ENCODE data around the gene ADH6.
"Not testable (repeated sequence)": the region's sequence is repeated elsewhere in the genome, so short reads cannot be mapped to it uniquely, and the experiment has no call there.

The ADH6 gene

DNA sequence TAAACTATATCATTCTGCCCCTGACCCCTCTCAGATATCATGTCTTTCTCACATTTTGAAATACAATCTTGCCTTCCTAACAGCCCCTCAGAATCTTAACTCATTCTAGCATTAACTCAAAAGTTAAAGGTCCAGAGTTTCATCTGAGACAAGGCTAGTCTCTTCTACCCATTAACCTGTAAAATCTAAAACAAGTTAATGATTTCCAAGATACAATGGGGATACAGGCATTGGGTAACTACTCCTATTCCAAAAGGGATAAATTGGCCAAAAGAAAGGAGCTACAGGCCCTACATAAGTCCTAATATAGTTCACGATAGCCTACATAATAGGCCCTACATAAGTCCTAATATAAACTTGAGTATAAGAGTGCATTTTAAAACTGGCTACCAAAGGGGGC is 18.9 kb downstream of the ADH6 start:
- no peak for DNase-seq (ENCODE audit: low spot score)

DNA sequence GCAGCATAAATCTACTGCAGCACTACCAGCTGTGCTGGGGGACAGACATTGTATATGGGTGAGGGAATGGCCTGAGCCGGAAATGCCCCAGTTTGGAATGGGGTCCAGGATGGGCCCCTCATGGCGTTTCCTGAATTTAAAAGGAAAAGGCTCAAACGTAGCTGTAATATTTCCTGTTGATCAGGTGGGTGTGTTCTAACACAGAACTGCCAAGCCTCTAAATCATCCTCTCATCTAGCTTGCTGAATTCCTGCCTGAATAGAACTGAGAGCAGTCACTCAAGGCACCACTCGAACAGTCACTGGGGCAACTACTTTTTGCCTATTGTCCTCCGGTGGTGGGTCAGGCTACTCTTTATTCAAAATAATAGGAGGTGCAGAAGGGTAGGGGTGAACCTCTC is 28.7 kb downstream of the ADH6 start:
- DNase-seq (ENCODE audit: low spot score) = no peak

DNA sequence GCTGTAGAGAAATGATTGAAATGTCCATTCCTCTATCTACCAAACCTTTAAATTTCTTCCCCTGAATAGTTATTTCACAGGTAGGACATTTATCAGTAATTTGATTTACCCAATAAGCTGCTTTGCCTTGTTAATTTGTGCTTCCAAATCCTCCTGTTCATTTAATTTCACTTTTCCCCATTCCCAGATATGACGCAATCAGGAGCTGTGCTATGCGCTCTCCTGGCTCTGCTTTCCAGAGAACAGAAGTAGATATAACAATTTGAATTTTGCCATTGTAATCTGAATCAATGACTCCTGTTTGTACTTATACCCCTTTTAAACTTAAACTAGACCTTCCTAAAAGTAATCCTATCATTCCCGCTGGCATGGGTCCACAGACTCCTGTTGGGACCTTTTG is 29.1 kb downstream of the ADH6 start:
- not testable (repeated sequence) for DNase-seq (ENCODE audit: low spot score)

DNA sequence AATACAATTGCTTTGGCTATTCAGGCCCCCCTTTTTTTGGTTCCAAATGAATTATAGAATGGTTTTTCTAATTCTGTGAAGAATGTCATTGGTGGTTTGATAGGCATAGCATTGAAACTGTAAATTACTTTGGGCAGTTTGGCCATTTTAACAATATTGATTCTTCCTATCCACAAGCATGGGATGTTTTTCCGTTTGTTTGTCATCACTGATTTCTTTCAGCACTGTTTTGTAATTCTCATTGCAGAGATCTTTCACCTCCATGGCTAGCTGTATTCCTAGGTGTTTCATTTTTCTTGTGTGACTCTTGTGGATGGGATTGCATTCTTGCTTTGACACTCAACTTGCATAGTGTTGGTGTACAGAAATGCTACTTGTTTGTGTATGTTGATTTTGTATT is 33.0 kb downstream of the ADH6 start:
- DNase-seq (ENCODE audit: low spot score) = no peak

DNA sequence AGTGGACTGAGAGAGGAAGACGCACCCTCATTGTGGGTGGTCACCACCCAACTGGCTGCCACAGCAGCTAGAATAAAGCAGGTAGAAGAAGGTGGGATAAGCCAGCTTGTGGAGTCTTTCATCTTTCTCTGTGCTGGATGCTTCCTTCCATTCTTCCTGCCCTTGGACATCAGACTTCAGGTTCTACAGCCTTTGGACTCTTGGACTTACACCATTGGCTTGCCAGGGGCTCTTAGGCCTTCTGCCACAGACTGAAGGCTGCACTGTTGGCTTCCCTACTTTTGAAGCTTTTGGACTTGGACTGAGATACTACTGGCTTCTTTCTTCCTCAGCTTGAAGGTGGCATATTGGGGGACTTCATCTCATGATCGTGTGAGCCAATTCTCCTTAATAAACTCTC is 33.5 kb downstream of the ADH6 start:
- no peak for DNase-seq (ENCODE audit: low spot score)

DNA sequence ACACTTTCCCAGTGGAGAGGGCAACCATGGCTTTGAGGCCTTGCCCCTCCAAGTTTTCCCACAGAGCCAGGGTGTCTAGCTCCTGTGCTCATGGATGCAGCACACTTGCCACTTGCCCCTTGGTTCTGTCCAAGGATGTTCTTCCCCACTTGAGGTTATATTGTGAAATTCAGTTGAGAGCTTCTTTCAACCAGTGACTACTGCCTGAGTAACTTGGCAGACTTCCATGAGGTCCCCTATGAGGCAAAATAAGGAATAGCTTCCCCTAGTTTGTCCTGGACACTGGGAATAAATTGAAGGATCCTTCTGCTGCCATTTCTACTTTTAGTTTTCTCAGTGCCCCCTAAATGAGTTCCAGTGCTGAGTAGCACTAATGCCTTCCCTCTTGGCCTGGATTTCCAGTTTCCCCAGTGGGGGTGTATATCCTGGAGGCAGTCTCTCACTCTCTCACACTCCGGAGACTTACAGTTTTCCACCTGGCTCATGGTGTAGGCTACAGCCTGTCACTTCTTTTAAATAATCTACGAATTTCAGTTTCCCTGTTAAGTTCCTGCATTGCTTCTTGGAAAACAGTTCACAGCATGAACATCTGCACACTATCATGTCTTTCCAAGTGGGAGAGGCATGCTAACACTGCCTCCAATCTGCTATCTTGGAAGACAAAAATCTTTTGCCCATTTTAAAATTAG is 38.5 kb downstream of the ADH6 start:
- DNase-seq (ENCODE audit: low spot score) = no peak

DNA sequence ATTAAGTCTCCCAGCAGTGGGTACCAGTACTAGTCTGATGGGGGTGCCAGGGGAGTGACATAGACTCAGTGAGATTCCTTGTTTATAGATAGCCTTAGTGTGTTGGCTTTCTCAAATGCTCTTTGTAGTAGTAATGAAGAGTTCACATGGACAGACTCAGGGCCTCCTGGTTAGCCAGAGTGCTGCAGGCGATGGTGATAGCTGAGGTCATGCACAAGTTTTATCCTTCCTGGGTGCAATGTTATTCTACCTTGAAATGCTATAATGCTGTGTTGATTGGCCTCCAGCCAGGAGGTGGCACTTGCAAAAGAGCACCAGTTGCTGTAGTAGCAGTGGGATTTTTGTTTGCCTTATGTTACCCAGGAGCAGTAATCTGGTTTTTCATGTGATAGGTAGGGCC is 39.4 kb downstream of the ADH6 start:
- DNase-seq (ENCODE audit: low spot score) = no peak

DNA sequence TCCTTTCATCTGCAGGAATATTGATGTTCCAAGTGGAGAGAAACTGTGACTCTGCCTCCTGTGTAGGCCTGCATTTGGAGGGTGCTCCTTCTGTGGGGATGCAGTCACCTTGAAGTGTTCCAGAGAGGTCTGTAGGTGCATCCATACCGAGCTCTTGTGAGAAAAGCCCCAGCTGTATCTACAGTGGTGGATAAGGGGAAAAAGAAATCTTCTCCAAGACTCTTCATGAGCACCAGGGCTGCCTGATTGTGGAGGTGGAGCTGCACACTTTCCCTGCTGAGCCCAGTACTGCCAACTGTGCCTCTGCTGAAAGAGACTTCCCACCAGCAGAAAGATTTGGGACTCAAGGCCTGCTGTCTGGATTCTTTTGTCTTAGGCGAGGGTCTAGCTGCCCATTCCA is 39.9 kb downstream of the ADH6 start:
- no peak for DNase-seq (ENCODE audit: low spot score)

DNA sequence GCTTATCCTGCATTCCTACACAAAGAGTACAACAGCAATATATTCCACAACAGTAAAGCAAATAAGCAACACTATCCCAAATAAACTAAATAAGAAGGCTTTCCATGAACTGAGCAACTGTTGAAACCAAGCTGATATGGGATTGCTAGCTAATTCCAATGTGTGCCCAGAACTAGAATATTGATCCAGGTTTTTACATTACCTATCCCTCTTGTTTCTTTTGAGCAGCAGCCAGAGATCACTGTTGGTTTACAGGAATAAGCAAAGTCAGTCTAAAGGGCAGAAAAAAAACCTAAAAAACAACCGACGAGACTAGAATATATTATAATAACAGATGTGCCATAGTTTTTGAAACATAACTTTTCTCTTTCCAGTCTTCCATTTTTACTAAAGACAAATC is 52.5 kb downstream of the ADH6 start:
- DNase-seq (ENCODE audit: low spot score) = no peak

DNA sequence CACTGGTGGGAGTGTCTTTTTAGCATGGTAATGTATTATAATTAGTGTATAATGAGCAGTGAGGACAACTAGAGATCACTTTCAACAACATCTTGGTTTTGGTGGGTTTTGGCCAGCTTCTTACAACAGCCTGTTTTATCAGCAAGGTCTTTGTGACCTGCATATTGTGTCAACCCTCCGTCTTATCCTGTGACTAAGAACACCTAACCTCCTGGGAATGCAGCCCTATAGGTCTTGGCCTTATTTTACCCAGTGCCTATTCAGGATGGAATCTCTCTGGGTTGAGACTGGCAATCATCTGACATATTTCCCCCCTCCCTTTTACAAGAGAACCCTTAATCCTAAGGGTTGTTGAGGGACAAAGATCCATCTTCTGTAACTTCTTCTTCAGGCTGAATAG is 53.1 kb downstream of the ADH6 start:
- no peak for DNase-seq (ENCODE audit: low spot score)

DNA sequence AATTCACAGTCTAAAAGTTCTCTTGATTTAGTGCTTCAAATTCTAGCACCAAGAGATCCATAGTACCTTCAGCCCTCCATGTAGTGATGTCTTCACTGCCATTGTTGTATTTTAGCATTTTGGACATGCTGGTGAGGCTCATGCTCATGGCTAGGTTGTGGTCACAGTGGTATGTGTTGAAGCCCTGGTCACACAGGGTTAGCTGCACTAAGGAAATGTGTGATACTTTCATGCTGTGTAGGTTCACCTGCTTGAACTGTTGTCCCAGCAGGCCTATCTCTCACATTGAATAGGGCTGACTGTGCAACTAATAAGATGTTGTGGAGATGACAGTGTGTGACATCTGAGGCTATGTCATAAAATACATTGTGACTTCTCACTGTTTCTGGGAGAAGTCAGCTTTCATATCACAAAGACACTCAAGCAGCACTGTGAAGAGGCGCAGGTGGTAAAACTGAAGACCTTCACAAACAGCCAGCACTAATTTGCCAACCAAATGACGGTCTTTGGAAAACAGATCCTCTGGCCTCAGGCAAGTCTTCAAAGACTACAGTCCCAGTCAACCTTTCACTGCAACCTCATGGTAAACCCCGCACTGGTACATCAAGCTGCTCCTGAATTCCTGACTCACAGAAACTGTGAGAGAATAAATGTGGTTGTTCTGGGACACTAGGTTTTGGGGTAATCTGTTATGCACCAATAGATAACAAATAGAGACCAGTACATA is 57.5 kb downstream of the ADH6 start:
- no peak for DNase-seq (ENCODE audit: low spot score)

DNA sequence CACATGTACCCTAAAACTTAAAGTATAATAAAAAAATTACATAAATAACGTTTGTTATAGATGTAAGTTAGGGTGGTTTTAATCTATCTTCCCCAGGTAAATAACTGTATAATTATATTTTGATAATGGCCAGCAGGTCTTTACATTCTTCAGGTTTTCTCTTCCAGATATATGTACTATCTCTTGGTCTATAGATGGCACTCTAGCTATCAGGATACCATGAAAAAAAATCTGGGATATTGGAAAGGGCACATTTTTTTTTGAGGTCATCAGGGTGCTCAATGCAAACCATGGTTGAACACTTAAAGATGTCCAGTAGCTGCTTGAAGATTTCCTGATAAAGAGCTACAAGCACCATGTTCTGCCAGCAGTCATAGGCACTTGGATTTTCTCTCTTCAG is 59.3 kb downstream of the ADH6 start:
- no peak for DNase-seq (ENCODE audit: low spot score)

DNA sequence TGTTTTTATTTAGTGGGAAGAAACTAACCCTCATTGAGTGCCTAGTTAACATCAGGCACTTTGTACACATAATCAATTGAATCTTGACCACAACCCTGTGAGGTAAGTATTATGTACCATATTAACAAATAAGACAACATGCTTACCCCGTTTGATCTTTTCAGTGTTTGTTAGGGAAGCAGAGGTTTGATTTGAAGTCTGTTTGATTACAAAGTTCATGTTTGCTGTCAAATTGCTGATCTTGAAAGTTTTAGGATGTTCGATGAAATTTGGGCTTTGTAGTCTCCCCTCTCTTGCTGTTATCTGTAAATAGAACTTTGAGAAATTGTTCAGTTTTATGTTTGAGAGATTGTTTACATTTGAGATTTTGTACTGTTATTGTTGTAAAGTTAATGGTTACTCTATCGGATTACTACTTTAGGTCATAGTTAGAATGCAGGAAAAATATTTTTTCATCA is 61.5 kb downstream of the ADH6 start:
- DNase-seq (ENCODE audit: low spot score) = no peak

DNA sequence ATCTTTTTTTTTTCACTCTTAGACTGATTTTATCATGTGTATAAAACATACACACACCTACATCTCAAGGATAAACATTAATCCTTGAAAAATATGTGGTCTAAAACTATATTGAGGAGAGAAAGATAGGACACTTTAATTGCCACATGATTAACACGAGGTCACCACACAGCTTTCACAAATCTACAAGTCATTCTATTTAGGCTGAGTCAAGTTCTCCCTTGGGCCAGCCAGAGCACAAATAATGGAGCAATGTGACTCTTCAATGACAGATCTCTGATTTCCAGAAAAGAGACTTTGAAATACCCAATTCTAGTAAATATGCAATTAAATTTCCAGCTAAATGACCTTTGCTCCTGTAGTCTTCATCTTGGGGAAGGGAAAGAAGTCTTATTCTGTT is 62.1 kb downstream of the ADH6 start:
- no peak for DNase-seq (ENCODE audit: low spot score)

DNA sequence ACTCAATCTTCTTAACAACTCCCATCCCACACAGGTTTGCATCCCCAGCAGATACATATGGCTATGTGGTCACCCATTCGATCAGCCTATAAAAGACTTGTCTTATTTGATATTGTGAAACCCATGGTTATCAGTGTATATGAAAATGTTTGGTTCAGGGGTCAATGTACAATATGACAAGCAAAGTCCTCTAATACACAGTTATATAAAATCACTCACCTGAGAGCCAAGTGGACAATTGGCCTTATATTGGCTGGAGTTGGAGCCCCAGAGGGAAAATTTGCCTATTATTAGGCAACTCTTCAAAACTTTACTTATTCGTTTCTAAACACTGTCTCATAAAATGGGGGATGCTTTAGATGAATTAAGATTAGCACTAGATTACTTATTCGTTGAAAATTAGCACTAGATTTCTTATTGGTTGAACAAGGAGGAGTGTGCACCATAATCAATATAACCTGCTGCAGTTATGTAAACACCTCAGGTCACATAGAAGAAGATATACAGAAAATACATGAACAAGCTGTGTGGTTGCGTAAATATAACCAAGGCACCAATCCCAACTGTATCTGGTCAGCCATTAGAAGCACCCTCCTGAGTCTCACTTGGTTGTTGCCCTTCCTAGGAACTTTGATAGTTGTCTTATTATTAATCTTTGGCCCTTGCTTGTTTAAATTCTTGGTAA is 64.2 kb downstream of the ADH6 start:
- DNase-seq (ENCODE audit: low spot score) = no peak
